22Rv1 (cell line): ENCODE results near the gene NLRC5.
"Not testable (repeated sequence)": the region's sequence is repeated elsewhere in the genome, so short reads cannot be mapped to it uniquely, and the experiment has no call there.

Experiments used
- H3K27ac ChIP-seq: fragments of 450-650 bp; 2 replicates; pipeline ENCODE4 v1.5.1; 2017
- CTCF ChIP-seq: fragments of 450-650 bp; IDR thresholded peaks from 2 replicates; pipeline ENCODE4 v1.5.1; 2017; ENCODE audit warnings: mild to moderate bottlenecking
- ZFX ChIP-seq: fragments of 450-650 bp; IDR thresholded peaks from 2 replicates; pipeline ENCODE4 v1.6.1; 2017; ENCODE audit warnings: antibody characterized with exemption, borderline replicate concordance

NLRC5 gene

GRCh38 chr16:57003439-57004386 is 14.4 kb downstream of the NLRC5 start:
- TF ChIP-seq ZFX (no peak), CTCF (no peak)
- no peak overlapping the region for H3K27ac ChIP-seq

- H3K27ac ChIP-seq: no peak overlapping the region
- TF ChIP-seq CTCF (no peak), ZFX (no peak)
These were observed 15.3 kb downstream of the NLRC5 start for GRCh38 chr16:57004387-57005250.

- not testable (repeated sequence) for H3K27ac ChIP-seq
These were observed 16.2 kb downstream of the NLRC5 start for GRCh38 chr16:57005597-57005996.

- no peak for TF ChIP-seq CTCF
- no peak for TF ChIP-seq ZFX
- H3K27ac ChIP-seq: no peak overlapping the region
These were observed 17.7 kb downstream of the NLRC5 start for GRCh38 chr16:57007050-57007449.

- TF ChIP-seq ZFX: no peak
- TF ChIP-seq CTCF: no peak
- H3K27ac ChIP-seq: no peak overlapping the region
These were observed 18.2 kb downstream of the NLRC5 start for GRCh38 chr16:57007530-57007929.

- no peak overlapping the region for H3K27ac ChIP-seq
- no peak for TF ChIP-seq CTCF
- TF ChIP-seq ZFX: no peak
These were observed 19.1 kb downstream of the NLRC5 start for GRCh38 chr16:57008440-57008839.

GRCh38 chr16:57009643-57010170 is 20.4 kb downstream of the NLRC5 start:
- TF ChIP-seq ZFX: no peak
- TF ChIP-seq CTCF: no peak

More at GRCh38 chr16:57009643-57010170, 20.4 kb downstream of the NLRC5 start:
- H3K27ac ChIP-seq: no peak overlapping the region
